Heart right ventricle (tissue), 16 donors: ENCODE measurements around the gene SLC35F2. TPM values are rescaled to one million over a fixed set of nuclear protein-coding genes. Genes with fewer than 3 reads are reported as not detected.

Source experiments
- ATAC-seq, 8 donors: fragments of 200-7000 bp; cut with Tn5 transposase; one replicate each; pipeline ENCODE4 v1.9.1; 2020; ENCODE audit warnings: mild to moderate bottlenecking in 8 of 8, moderate library complexity in 8 of 8, moderate number of reproducible peaks in 1 of 8
- DNase-seq, 2 donors: peaks; one replicate each; pipeline ENCODE4 v3.0.0-alpha.2; 2020
- H3K27ac ChIP-seq, 10 donors: fragments of 200-600 bp; sonication (generic) in 2 of 10; one replicate each; pipeline versions ENCODE4 v1.5.0 to v1.8.0; 2020 to 2022; ENCODE audit warnings: mild to moderate bottlenecking in 3 of 10
- H3K27me3 ChIP-seq, 7 donors: fragments of 200-600 bp; one replicate each; pipeline ENCODE4 v1.8.0; 2021 to 2022; ENCODE audit warnings: mild to moderate bottlenecking in 2 of 7
- H3K36me3 ChIP-seq, 9 donors: fragments of 200-600 bp; sonication (generic) in 1 of 9; one replicate each; pipeline versions ENCODE4 v1.5.0 to v1.8.0; 2020 to 2022; ENCODE audit warnings: mild to moderate bottlenecking in 2 of 9
- H3K4me1 ChIP-seq, 9 donors: fragments of 200-600 bp; sonication (generic) in 1 of 9; one replicate each; pipeline versions ENCODE4 v1.5.0 to v1.8.0; 2020 to 2022; ENCODE audit warnings: mild to moderate bottlenecking in 4 of 9
- H3K4me3 ChIP-seq, 10 donors: fragments of 200-600 bp; sonication (generic) in 2 of 10; one replicate each; pipeline versions ENCODE4 v1.5.0 to v1.8.0; 2020 to 2022; ENCODE audit warnings: mild to moderate bottlenecking in 7 of 10, moderate library complexity in 2 of 10
- H3K9me3 ChIP-seq, 11 donors: fragments of 200-600 bp in 10 of 11; sonication (generic) in 2 of 11; one replicate each; pipeline versions ENCODE4 v1.5.0 to v1.8.0; 2013 to 2022; ENCODE audit warnings: mild to moderate bottlenecking in 2 of 11, control low read depth in 1 of 11, moderate library complexity in 1 of 11
- WGBS, 2 donors: extraction: QIAGEN DNeasy Blood & Tissue Kit; methylation state at CpG; one replicate each; pipeline ENCODE4 v1.1.7; 2013; ENCODE audit warnings: inconsistent platforms in 1 of 2; 5-methylcytosine and 5-hydroxymethylcytosine counted together
- intact Hi-C, 10 donors: fragments of 100-400 bp; cut with DNase I; formaldehyde crosslinking; loops; one replicate each; pipeline versions ENCODE4 v1.11.1 to v1.14.2; 2022
- polyA plus RNA-seq, 2 donors: library from polyadenylated mRNA; stranded (reverse); fragments of 200-250 nt; gene quantifications; one replicate each; pipeline ENCODE4 v1.2.3, GENCODE V29; 2013
- total RNA-seq, 10 donors: library from RNA; stranded (reverse); fragmentation: NEBNext Ultra II Directional in 3 of 10; extraction: Animal tissue kit (Norgen Biotek cat#: 25700) in 3 of 10; gene quantifications; one replicate each; pipeline versions ENCODE4 v1.2.1 to v1.2.4, GENCODE V29; 2021 to 2023
- TF ChIP-seq, protein P1 (sequence below), 9 donors: fragments of 200-600 bp; sonication (generic) in 2 of 9; IDR thresholded peaks; one replicate each; pipeline versions ENCODE4 v1.5.0 to v1.8.0; 2021 to 2022; ENCODE audit warnings: antibody characterized with exemption in 9 of 9, mild to moderate bottlenecking in 5 of 9, moderate library complexity in 1 of 9
- donor health status: Arrhythmogenic right ventricular cardiomyopathy.
- donor health status: ischemic (EF 13 %, LVEDD 7.1; RV severe dilation, severe dysfunction).
- donor health status: healthy with polysubstance abuse.
- donor health status: DM: no; HTN: yes; CAD: no.
- donor health status: DM: no; HTN: no; CAD: no.
- donor health status: ischemic (EF 25% LVEDD 6.9; RV normal size, moderate dysfunction).
- donor health status: ischemic (EF 25% LVEDD 5.7; RV mildly dilated, moderate dysfunction).
- donor health status: healthy.
- donor health status: DM: yes; HTN: yes; CAD: no.
- donor health status: Ischemic cardiomyopathy.
- donor health status: ischemic (EF 35%, LVEDD 5.7; RV mildly dilated, moderate dysfunction).
- donor health status: nonischemic (EF 11% LVEDD 7.7; RV severe dilation, severe dysfunction).
- donor health status: DM: yes; HTN: yes; CAD: no.
- donor health status: PGD.
- donor health status: ischemic (EF 29% LVEDD 5.4; RV normal size, mild dysfunction).
- donor health status: nonischemic (EF 23%, LVEDD 6.1; RV moderate dilation, normal function).

SLC35F2 gene
- total and polyA plus RNA-seq, 12 donors, result 0.40 to 2.0 (median 0.88) TPM

DNA sequence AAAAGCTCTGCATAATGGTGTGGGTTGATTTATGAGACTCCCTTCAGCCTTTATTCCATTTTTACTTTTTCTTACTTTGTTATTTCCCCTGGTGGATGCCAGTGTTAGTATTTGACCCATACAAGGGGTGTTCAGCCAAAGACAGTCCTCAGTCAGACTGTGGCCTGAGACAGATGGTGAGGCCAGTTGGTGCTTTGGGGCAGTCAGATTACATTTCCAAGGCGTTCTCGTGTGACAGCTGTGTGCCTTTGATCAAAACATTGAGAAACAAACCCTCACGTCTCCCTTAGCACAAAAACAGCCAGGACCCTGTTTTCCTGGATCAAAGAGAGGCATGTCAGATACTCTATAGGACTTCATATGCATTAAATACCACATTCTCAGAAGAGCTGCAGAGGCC, 115.4 kb downstream of the SLC35F2 start:
- WGBS, 2 donors, result 46 to 59% methylated on average over 3 of the region's 3 CpGs
- ATAC-seq (no peak), DNase-seq (no peak)
- Histone ChIP-seq H3K27me3 (peaks cover 0 to 8% (median 0%) of the 10 kb centered on the region in 7 donors), H3K36me3 (no peaks in the 10 kb centered on the region), H3K9me3 (peaks cover 0 to 11% (median 0%) of the 10 kb centered on the region in 11 donors), H3K27ac (no peak overlapping the region), H3K4me3 (no peak overlapping the region), H3K4me1 (peaks cover 0 to 4% (median 0%) of the 10 kb centered on the region in 9 donors)
- intact Hi-C loops, result no loop called here
- TF ChIP-seq, protein P1, sequence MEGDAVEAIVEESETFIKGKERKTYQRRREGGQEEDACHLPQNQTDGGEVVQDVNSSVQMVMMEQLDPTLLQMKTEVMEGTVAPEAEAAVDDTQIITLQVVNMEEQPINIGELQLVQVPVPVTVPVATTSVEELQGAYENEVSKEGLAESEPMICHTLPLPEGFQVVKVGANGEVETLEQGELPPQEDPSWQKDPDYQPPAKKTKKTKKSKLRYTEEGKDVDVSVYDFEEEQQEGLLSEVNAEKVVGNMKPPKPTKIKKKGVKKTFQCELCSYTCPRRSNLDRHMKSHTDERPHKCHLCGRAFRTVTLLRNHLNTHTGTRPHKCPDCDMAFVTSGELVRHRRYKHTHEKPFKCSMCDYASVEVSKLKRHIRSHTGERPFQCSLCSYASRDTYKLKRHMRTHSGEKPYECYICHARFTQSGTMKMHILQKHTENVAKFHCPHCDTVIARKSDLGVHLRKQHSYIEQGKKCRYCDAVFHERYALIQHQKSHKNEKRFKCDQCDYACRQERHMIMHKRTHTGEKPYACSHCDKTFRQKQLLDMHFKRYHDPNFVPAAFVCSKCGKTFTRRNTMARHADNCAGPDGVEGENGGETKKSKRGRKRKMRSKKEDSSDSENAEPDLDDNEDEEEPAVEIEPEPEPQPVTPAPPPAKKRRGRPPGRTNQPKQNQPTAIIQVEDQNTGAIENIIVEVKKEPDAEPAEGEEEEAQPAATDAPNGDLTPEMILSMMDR (IDR thresholded peaks at IDR 0.05), result no peak

GRCh38 chr11:107741044-107741823, 117.4 kb downstream of the SLC35F2 start:
- TF ChIP-seq, protein P1 (IDR thresholded peaks at IDR 0.05), result peak in 7 of 9 donors; percentile 26 to 56 (median 40)
- Histone ChIP-seq H3K9me3 (peaks cover 0 to 13% (median 0%) of the 10 kb centered on the region in 11 donors), H3K4me1 (no peaks in the 10 kb centered on the region), H3K27ac (no peak overlapping the region), H3K27me3 (peaks cover 0 to 8% (median 0%) of the 10 kb centered on the region in 7 donors), H3K36me3 (no peaks in the 10 kb centered on the region), H3K4me3 (no peak overlapping the region)
- intact Hi-C loops, result no loop called here
- WGBS, 2 donors, result 46 to 47% methylated on average over 7 of the region's 7 CpGs
- no peak for ATAC-seq
- no peak for DNase-seq

Other genes starting within 250 kb of the SLC35F2 start
- gene SLN, start 146.7 kb downstream of the SLC35F2 start, total RNA-seq, result 10 to 100 TPM in 4 of 10 donors, 1 to 10 TPM in 5, under 1 TPM in 1; 0.93 to 44.4 (median 9.2) TPM
- 10 to 100 TPM in 1 of 2 donors, 1 to 10 TPM in 1; 3.0 to 15.6 TPM for gene SLN, start 146.7 kb downstream of the SLC35F2 start, polyA plus RNA-seq
- gene RAB39A, start 69.7 kb upstream of the SLC35F2 start, total RNA-seq, result 1 to 10 TPM in 1 of 10 donors, under 1 TPM in 7, not detected in 2; 0.15 to 3.0 (median 0.32) TPM
- gene RAB39A, start 69.7 kb upstream of the SLC35F2 start, polyA plus RNA-seq, result under 1 TPM in 1 of 2 donors, not detected in 1; 0.01 TPM
- 10 to 100 TPM; 34.8 to 51.3 (median 42.6) TPM for gene CUL5, start 150.1 kb upstream of the SLC35F2 start, total RNA-seq
- 1 to 10 TPM; 5.9 to 6.6 TPM for gene CUL5, start 150.1 kb upstream of the SLC35F2 start, polyA plus RNA-seq